Activated CD4-positive, alpha-beta T cell treated with anti-CD3 and anti-CD28 coated beads, Interleukin-2, amount 10 ng/mL, durations not matched to agents 7 days and 5 days (primary cell): ENCODE data around the gene TEDC2. TPM values are rescaled to one million over a fixed set of nuclear protein-coding genes. Genes with fewer than 3 reads are reported as not detected.
A peak's percentile ranks its signal among the peaks of the same experiment; 100 is the strongest.

Experiments used
- CTCF ChIA-PET: fragments of 350-600 bp; sonication (Branson Sonifier 250); formaldehyde crosslinking; loops from one replicate; lab custom pipeline; 2021; ENCODE audit warnings: antibody characterized with exemption; lab: Charles Lee
- POLR2A ChIA-PET: fragments of 350-600 bp; sonication (Branson Sonifier 250); formaldehyde crosslinking; loops from one replicate; lab custom pipeline; 2021; ENCODE audit warnings: antibody characterized with exemption; lab: Charles Lee
- DNase-seq: peaks from one replicate; pipeline ENCODE4 v3.0.0-alpha.2; 2020
- H3K27ac Mint-ChIP-seq: one replicate; pipeline ENCODE4 v1.8.0; 2021; ENCODE audit warnings: mild to moderate bottlenecking, moderate library complexity, mixed read lengths
- H3K27me3 Mint-ChIP-seq: one replicate; pipeline ENCODE4 v1.8.0; 2021; ENCODE audit warnings: mixed read lengths
- H3K36me3 Mint-ChIP-seq: one replicate; pipeline ENCODE4 v1.8.0; 2021; ENCODE audit warnings: low read depth, mixed read lengths
- H3K4me1 Mint-ChIP-seq: one replicate; pipeline ENCODE4 v1.8.0; 2021; ENCODE audit warnings: mixed read lengths
- H3K4me3 Mint-ChIP-seq: one replicate; pipeline ENCODE4 v1.8.0; 2021; ENCODE audit warnings: mild to moderate bottlenecking, moderate library complexity, mixed read lengths
- H3K9me3 Mint-ChIP-seq: one replicate; pipeline ENCODE4 v1.8.0; 2021; ENCODE audit warnings: mixed read lengths
- total RNA-seq, 2 experiments: library from RNA; stranded (reverse); gene quantifications; one replicate each; pipeline ENCODE4 v1.2.3, GENCODE V29; 2021

The TEDC2 gene
- total RNA-seq, 2 experiments from 2014 or later: 15.5 to 21.4 TPM

- H3K27ac Mint-ChIP-seq: no peak overlapping the region
- DNase-seq: no peak
- no peaks in the 10 kb centered on the region for H3K4me1 Mint-ChIP-seq
- no peaks in the 10 kb centered on the region for H3K27me3 Mint-ChIP-seq
- H3K4me3 Mint-ChIP-seq: no peak overlapping the region
- CTCF ChIA-PET: no interaction called here
- H3K9me3 Mint-ChIP-seq: no peaks in the 10 kb centered on the region
- POLR2A ChIA-PET: interaction anchor here (0.5 kb wide), 1 partner anchor 19 kb away, joined by 8 read pairs; the partner anchor contains the start of gene CCNF
- peaks cover 67% of the 10 kb centered on the region for H3K36me3 Mint-ChIP-seq
These were observed 11.9 kb upstream of the TEDC2 start for GRCh38 chr16:2447920-2448583.

GRCh38 chr16:2449118-2449517 lies 10.8 kb upstream of the TEDC2 start:
- DNase-seq: no peak
- no peaks in the 10 kb centered on the region for H3K4me1 Mint-ChIP-seq
- no peak overlapping the region for H3K4me3 Mint-ChIP-seq
- H3K27ac Mint-ChIP-seq: no peak overlapping the region
- no peaks in the 10 kb centered on the region for H3K9me3 Mint-ChIP-seq
- peaks cover 69% of the 10 kb centered on the region for H3K36me3 Mint-ChIP-seq
- POLR2A ChIA-PET: no interaction called here
- CTCF ChIA-PET: interaction anchor here (1.3 kb wide), 1 partner anchor 9 kb away, joined by 3 read pairs; no protein-coding TSS in a partner anchor
- H3K27me3 Mint-ChIP-seq: no peaks in the 10 kb centered on the region

GRCh38 chr16:2450535-2450934 lies 9.4 kb upstream of the TEDC2 start:
- POLR2A ChIA-PET: no interaction called here
- H3K4me1 Mint-ChIP-seq: no peaks in the 10 kb centered on the region
- H3K27me3 Mint-ChIP-seq: no peaks in the 10 kb centered on the region
- no peaks in the 10 kb centered on the region for H3K9me3 Mint-ChIP-seq
- H3K4me3 Mint-ChIP-seq: no peak overlapping the region
- H3K36me3 Mint-ChIP-seq: peaks cover 65% of the 10 kb centered on the region
- no peak overlapping the region for H3K27ac Mint-ChIP-seq
- CTCF ChIA-PET: interaction anchor here (0.7 kb wide), 1 partner anchor 10 kb away, joined by 3 read pairs; no protein-coding TSS in a partner anchor
- DNase-seq: no peak

- CTCF ChIA-PET: interaction anchor here (0.7 kb wide), 1 partner anchor 11 kb away, joined by 3 read pairs; no protein-coding TSS in a partner anchor
- H3K36me3 Mint-ChIP-seq: peaks cover 62% of the 10 kb centered on the region
- no peak overlapping the region for H3K4me3 Mint-ChIP-seq
- peak overlapping the region; percentile 69 for H3K27ac Mint-ChIP-seq
- H3K4me1 Mint-ChIP-seq: no peaks in the 10 kb centered on the region
- no peak for DNase-seq
- H3K27me3 Mint-ChIP-seq: no peaks in the 10 kb centered on the region
- POLR2A ChIA-PET: no interaction called here
- no peaks in the 10 kb centered on the region for H3K9me3 Mint-ChIP-seq
These were observed 8.9 kb upstream of the TEDC2 start for GRCh38 chr16:2450975-2451381.

- Mint-ChIP-seq H3K4me1 (no peaks in the 10 kb centered on the region), H3K27ac (no peak overlapping the region), H3K4me3 (no peak overlapping the region), H3K9me3 (no peaks in the 10 kb centered on the region), H3K27me3 (no peaks in the 10 kb centered on the region), H3K36me3 (peaks cover 60% of the 10 kb centered on the region)
- no peak for DNase-seq
- ChIA-PET POLR2A (no interaction called here), CTCF (no interaction called here)
These were observed 8.0 kb upstream of the TEDC2 start for GRCh38 chr16:2451851-2452320.

- H3K4me1 Mint-ChIP-seq: peaks cover under 1% of the 10 kb centered on the region
- ChIA-PET CTCF (interaction anchor here (0.8 kb wide), 1 partner anchor 14 kb away, joined by 3 read pairs; no protein-coding TSS in a partner anchor), POLR2A (no interaction called here)
- H3K9me3 Mint-ChIP-seq: no peaks in the 10 kb centered on the region
- H3K27me3 Mint-ChIP-seq: no peaks in the 10 kb centered on the region
- no peak for DNase-seq
- H3K4me3 Mint-ChIP-seq: no peak overlapping the region
- no peak overlapping the region for H3K27ac Mint-ChIP-seq
- H3K36me3 Mint-ChIP-seq: peaks cover 65% of the 10 kb centered on the region
These were observed 7.3 kb upstream of the TEDC2 start for GRCh38 chr16:2452650-2453049.

- CTCF ChIA-PET: interaction anchor here (1.1 kb wide), 2 partner anchors 8 to 14 kb away, joined by 3 read pairs; no protein-coding TSS in a partner anchor
- Mint-ChIP-seq H3K36me3 (peaks cover 51% of the 10 kb centered on the region), H3K4me1 (peaks cover 14% of the 10 kb centered on the region), H3K9me3 (no peaks in the 10 kb centered on the region), H3K27me3 (no peaks in the 10 kb centered on the region), H3K4me3 (no peak overlapping the region), H3K27ac (peak overlapping the region; percentile 36)
- DNase-seq: no peak
- POLR2A ChIA-PET: no interaction called here
These were observed 4.6 kb upstream of the TEDC2 start for GRCh38 chr16:2455081-2455845.

- POLR2A ChIA-PET: no interaction called here
- Mint-ChIP-seq H3K27ac (no peak overlapping the region), H3K9me3 (no peaks in the 10 kb centered on the region), H3K4me3 (no peak overlapping the region), H3K4me1 (peaks cover 17% of the 10 kb centered on the region), H3K27me3 (no peaks in the 10 kb centered on the region), H3K36me3 (peaks cover 44% of the 10 kb centered on the region)
- no peak for DNase-seq
- CTCF ChIA-PET: interaction anchor here (1.0 kb wide), 2 partner anchors 16 to 28 kb away, joined by 3 read pairs; no protein-coding TSS in a partner anchor
These were observed 3.3 kb upstream of the TEDC2 start for GRCh38 chr16:2456551-2457153.

- Mint-ChIP-seq H3K27me3 (no peaks in the 10 kb centered on the region), H3K4me3 (no peak overlapping the region), H3K36me3 (peaks cover 39% of the 10 kb centered on the region), H3K9me3 (no peaks in the 10 kb centered on the region), H3K27ac (no peak overlapping the region), H3K4me1 (peaks cover 17% of the 10 kb centered on the region)
- ChIA-PET CTCF (interaction anchor here (1.0 kb wide), 2 partner anchors 16 to 29 kb away, joined by 3 read pairs; no protein-coding TSS in a partner anchor), POLR2A (no interaction called here)
- DNase-seq: no peak
These were observed 2.6 kb upstream of the TEDC2 start for GRCh38 chr16:2457267-2457666.

GRCh38 chr16:2457946-2458345 lies 2.0 kb upstream of the TEDC2 start:
- ChIA-PET POLR2A (no interaction called here), CTCF (interaction anchor here (1.4 kb wide), 1 partner anchor 28 kb away, joined by 4 read pairs; no protein-coding TSS in a partner anchor)
- Mint-ChIP-seq H3K27ac (no peak overlapping the region), H3K36me3 (peaks cover 32% of the 10 kb centered on the region), H3K4me1 (peaks cover 17% of the 10 kb centered on the region), H3K27me3 (no peaks in the 10 kb centered on the region), H3K4me3 (no peak overlapping the region), H3K9me3 (no peaks in the 10 kb centered on the region)
- no peak for DNase-seq

- ChIA-PET CTCF (interaction anchor here (1.1 to 1.7 kb wide), 3 partner anchors 19 to 42 kb away, joined by 4 to 5 read pairs (median 4); no protein-coding TSS in a partner anchor), POLR2A (interaction anchor here (0.6 to 0.7 kb wide), 2 partner anchors 245 to 303 kb away, joined by 3 read pairs; partner anchors contain the start of gene PGP)
- Mint-ChIP-seq H3K27ac (peak overlapping the region; percentile 92), H3K4me3 (peak overlapping the region; percentile 79), H3K9me3 (no peaks in the 10 kb centered on the region), H3K36me3 (peaks cover 22% of the 10 kb centered on the region), H3K27me3 (no peaks in the 10 kb centered on the region), H3K4me1 (peaks cover 18% of the 10 kb centered on the region)
- no peak for DNase-seq
These were observed 842 bp upstream of the TEDC2 start for GRCh38 chr16:2458887-2459646.

- ChIA-PET CTCF (interaction anchor here (1.1 to 1.7 kb wide), 3 partner anchors 20 to 41 kb away, joined by 3 to 5 read pairs (median 4); no protein-coding TSS in a partner anchor), POLR2A (no interaction called here)
- Mint-ChIP-seq H3K4me1 (peaks cover 18% of the 10 kb centered on the region), H3K27me3 (no peaks in the 10 kb centered on the region), H3K36me3 (peaks cover 18% of the 10 kb centered on the region), H3K27ac (no peak overlapping the region), H3K4me3 (peak overlapping the region; percentile 79), H3K9me3 (no peaks in the 10 kb centered on the region)
- no peak for DNase-seq
These were observed 443 bp downstream of the TEDC2 start for GRCh38 chr16:2460391-2460713.
